Measurements from ENCODE around the gene KLHDC8B. TPM values are rescaled to one million over a fixed set of nuclear protein-coding genes. Genes with fewer than 3 reads are reported as not detected.
"Not testable (repeated sequence)": the region's sequence is repeated elsewhere in the genome, so short reads cannot be mapped to it uniquely, and the experiment has no call there.

Gene KLHDC8B
- total RNA-seq, 4 donors from 2014 or later = 4.5 to 23.5 (median 13.4) TPM

GRCh38 chr3:49217688-49218470 lies 46.5 kb downstream of the KLHDC8B start:
- in situ Hi-C loops (cut with MboI; ENCODE audit: low pct_ligation_motif_present in 1 of 4, low pct_unique_long_range_greater_than_20kb in 1 of 4, low sequenced_read_pairs in 3 of 4) (no loop called here), intact Hi-C loops (cut with DNase I; ENCODE audit: low total_unique reads) (no loop called here)
- Histone ChIP-seq H3K36me3 (no peaks in the 10 kb centered on the region), H3K4me1 (peaks cover 8 to 14% (median 12%) of the 10 kb centered on the region in 4 donors), H3K27me3 (no peaks in the 10 kb centered on the region), H3K27ac (peak overlapping the region; percentile 60 to 82 (median 78)), H3K9me3 (no peaks in the 10 kb centered on the region), H3K4me3 (no peak overlapping the region)
- 48 to 82% methylated on average over 3 to 7 of the region's 7 CpGs for WGBS, 2 donors (ENCODE audit: low coverage in 1 of 2)
- DNase-seq = peak; percentile 8
- TF ChIP-seq CTCF (IDR thresholded peaks at IDR 0.05) = no peak
- no peak for TF ChIP-seq POLR2AphosphoS5 (IDR thresholded peaks at IDR 0.05)
- no peak for TF ChIP-seq EP300 (IDR thresholded peaks at IDR 0.05; ENCODE audit: low read depth)
- no peak for TF ChIP-seq POLR2A (IDR thresholded peaks at IDR 0.05)

GRCh38 chr3:49218471-49218989 lies 47.1 kb downstream of the KLHDC8B start:
- Histone ChIP-seq H3K27ac (peak overlapping the region; percentile 60 to 82 (median 78)), H3K4me1 (peaks cover 8 to 14% (median 12%) of the 10 kb centered on the region in 4 donors)
- peak; percentile 84 for DNase-seq
- TF ChIP-seq POLR2AphosphoS5 (IDR thresholded peaks at IDR 0.05) = peak; percentile 63 to 85 (median 83)
- H3K9me3 ChIP-seq; H3K4me3 ChIP-seq; intact Hi-C loops (cut with DNase I; ENCODE audit: low total_unique reads); H3K36me3 ChIP-seq; H3K27me3 ChIP-seq; in situ Hi-C loops (cut with MboI; ENCODE audit: low pct_ligation_motif_present in 1 of 4, low pct_unique_long_range_greater_than_20kb in 1 of 4, low sequenced_read_pairs in 3 of 4): not testable (repeated sequence)
- WGBS, 2 donors (ENCODE audit: low coverage in 1 of 2) = 10 to 27% methylated on average over 4 to 6 of the region's 6 CpGs

GRCh38 chr3:49219132-49219531 lies 47.7 kb downstream of the KLHDC8B start:
- intact Hi-C loops (cut with DNase I; ENCODE audit: low total_unique reads) = no loop called here
- WGBS, 2 donors (ENCODE audit: low coverage in 1 of 2) = 76 to 81% methylated on average over 4 to 6 of the region's 6 CpGs

GRCh38 chr3:49220985-49221563 lies 49.7 kb downstream of the KLHDC8B start:
- H3K4me3 ChIP-seq; H3K27ac ChIP-seq; intact Hi-C loops (cut with DNase I; ENCODE audit: low total_unique reads); H3K27me3 ChIP-seq; H3K36me3 ChIP-seq; DNase-seq; H3K9me3 ChIP-seq; in situ Hi-C loops (cut with MboI; ENCODE audit: low pct_ligation_motif_present in 1 of 4, low pct_unique_long_range_greater_than_20kb in 1 of 4, low sequenced_read_pairs in 3 of 4): not testable (repeated sequence)
- 87% methylated on average over 6 of the region's 6 CpGs; no CpG with 5 or more reads in 1 of the 2 donors for WGBS, 2 donors (ENCODE audit: low coverage in 1 of 2)
- peaks cover 8 to 14% (median 12%) of the 10 kb centered on the region in 4 donors for H3K4me1 ChIP-seq

More at GRCh38 chr3:49219132-49219531, 47.7 kb downstream of the KLHDC8B start:
- Histone ChIP-seq H3K27ac (peak overlapping the region; percentile 60 to 82 (median 78)), H3K4me3 (no peak overlapping the region), H3K27me3 (no peaks in the 10 kb centered on the region), H3K4me1 (peaks cover 8 to 14% (median 12%) of the 10 kb centered on the region in 4 donors), H3K9me3 (no peaks in the 10 kb centered on the region), H3K36me3 (no peaks in the 10 kb centered on the region)
- TF ChIP-seq CTCF (IDR thresholded peaks at IDR 0.05) = no peak
- TF ChIP-seq POLR2AphosphoS5 (IDR thresholded peaks at IDR 0.05) = no peak
- TF ChIP-seq EP300 (IDR thresholded peaks at IDR 0.05; ENCODE audit: low read depth) = no peak
- no peak for TF ChIP-seq POLR2A (IDR thresholded peaks at IDR 0.05)
- no peak for DNase-seq
- in situ Hi-C loops (cut with MboI; ENCODE audit: low pct_ligation_motif_present in 1 of 4, low pct_unique_long_range_greater_than_20kb in 1 of 4, low sequenced_read_pairs in 3 of 4) = no loop called here

- Histone ChIP-seq H3K4me3 (no peak overlapping the region), H3K36me3 (no peaks in the 10 kb centered on the region), H3K27ac (no peak overlapping the region), H3K9me3 (peaks cover 0 to under 1% of the 10 kb centered on the region in 2 donors), H3K4me1 (peaks cover 8 to 14% (median 12%) of the 10 kb centered on the region in 4 donors), H3K27me3 (no peaks in the 10 kb centered on the region)
- in situ Hi-C loops (cut with MboI; ENCODE audit: low pct_ligation_motif_present in 1 of 4, low pct_unique_long_range_greater_than_20kb in 1 of 4, low sequenced_read_pairs in 3 of 4) (no loop called here), intact Hi-C loops (cut with DNase I; ENCODE audit: low total_unique reads) (no loop called here)
- DNase-seq = no peak
- 83 to 94% methylated on average over 3 of the region's 3 CpGs for WGBS, 2 donors (ENCODE audit: low coverage in 1 of 2)
- TF ChIP-seq EP300 (IDR thresholded peaks at IDR 0.05; ENCODE audit: low read depth) (no peak), POLR2AphosphoS5 (IDR thresholded peaks at IDR 0.05) (no peak), CTCF (IDR thresholded peaks at IDR 0.05) (no peak), POLR2A (IDR thresholded peaks at IDR 0.05) (no peak)
Measured at GRCh38 chr3:49222002-49222401, 50.6 kb downstream of the KLHDC8B start.
